ENCODE results near the gene COL19A1.

- TF ChIP-seq EZH2 (IDR thresholded peaks at IDR 0.05; ENCODE audit: low read length) = no peak
- TF ChIP-seq, protein P1, sequence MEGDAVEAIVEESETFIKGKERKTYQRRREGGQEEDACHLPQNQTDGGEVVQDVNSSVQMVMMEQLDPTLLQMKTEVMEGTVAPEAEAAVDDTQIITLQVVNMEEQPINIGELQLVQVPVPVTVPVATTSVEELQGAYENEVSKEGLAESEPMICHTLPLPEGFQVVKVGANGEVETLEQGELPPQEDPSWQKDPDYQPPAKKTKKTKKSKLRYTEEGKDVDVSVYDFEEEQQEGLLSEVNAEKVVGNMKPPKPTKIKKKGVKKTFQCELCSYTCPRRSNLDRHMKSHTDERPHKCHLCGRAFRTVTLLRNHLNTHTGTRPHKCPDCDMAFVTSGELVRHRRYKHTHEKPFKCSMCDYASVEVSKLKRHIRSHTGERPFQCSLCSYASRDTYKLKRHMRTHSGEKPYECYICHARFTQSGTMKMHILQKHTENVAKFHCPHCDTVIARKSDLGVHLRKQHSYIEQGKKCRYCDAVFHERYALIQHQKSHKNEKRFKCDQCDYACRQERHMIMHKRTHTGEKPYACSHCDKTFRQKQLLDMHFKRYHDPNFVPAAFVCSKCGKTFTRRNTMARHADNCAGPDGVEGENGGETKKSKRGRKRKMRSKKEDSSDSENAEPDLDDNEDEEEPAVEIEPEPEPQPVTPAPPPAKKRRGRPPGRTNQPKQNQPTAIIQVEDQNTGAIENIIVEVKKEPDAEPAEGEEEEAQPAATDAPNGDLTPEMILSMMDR (optimal IDR thresholded peaks at IDR 0.05 in 1 of 3, IDR thresholded peaks at IDR 0.05 in 1 of 3, conservative IDR thresholded peaks at IDR 0.05 in 1 of 3; ENCODE audit: extremely low read depth in 1 of 3, insufficient read depth in 2 of 3, low read length in 3 of 3) = no peak
Measured at GRCh38 chr6:70254784-70255183, 388.4 kb downstream of the COL19A1 start.

Measured in keratinocyte (primary cell).